Renal pelvis (tissue), 4 donors: ENCODE results near the gene ANO4. TPM values are rescaled to one million over a fixed set of nuclear protein-coding genes. Genes with fewer than 3 reads are reported as not detected.

Experiments used
- DNase-seq: peaks from one replicate; pipeline ENCODE4 v3.0.0-alpha.2; 2013
- polyA plus RNA-seq, 3 donors: library from polyadenylated mRNA; unstranded; fragments of 120-200 nt; gene quantifications; one replicate each; pipeline ENCODE4 v1.2.1, GENCODE V29; 2013; ENCODE audit not compliant: insufficient read length in 3 of 3

The ANO4 gene
- polyA plus RNA-seq, 3 donors, result 1.3 to 1.7 (median 1.5) TPM

DNA sequence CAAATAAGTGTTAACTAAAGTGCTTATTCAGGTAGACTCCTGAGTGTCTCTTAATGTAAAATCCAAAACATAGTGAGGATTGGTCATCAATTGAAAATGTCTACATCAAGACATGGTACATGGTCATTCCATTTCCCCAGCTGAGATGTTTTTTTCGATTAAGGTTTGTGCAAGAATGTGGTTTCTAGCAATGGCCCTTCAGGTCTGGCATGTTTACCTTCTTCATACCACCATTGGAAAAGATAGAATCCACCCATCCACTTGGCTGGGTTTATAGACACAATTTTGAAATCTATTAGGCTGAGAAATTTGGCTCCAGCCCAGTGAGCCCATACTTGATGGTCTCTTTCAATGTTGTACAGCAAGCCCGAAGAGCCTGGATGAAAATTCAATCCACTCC is 145.9 kb downstream of the ANO4 start:
- no peak for DNase-seq

DNA sequence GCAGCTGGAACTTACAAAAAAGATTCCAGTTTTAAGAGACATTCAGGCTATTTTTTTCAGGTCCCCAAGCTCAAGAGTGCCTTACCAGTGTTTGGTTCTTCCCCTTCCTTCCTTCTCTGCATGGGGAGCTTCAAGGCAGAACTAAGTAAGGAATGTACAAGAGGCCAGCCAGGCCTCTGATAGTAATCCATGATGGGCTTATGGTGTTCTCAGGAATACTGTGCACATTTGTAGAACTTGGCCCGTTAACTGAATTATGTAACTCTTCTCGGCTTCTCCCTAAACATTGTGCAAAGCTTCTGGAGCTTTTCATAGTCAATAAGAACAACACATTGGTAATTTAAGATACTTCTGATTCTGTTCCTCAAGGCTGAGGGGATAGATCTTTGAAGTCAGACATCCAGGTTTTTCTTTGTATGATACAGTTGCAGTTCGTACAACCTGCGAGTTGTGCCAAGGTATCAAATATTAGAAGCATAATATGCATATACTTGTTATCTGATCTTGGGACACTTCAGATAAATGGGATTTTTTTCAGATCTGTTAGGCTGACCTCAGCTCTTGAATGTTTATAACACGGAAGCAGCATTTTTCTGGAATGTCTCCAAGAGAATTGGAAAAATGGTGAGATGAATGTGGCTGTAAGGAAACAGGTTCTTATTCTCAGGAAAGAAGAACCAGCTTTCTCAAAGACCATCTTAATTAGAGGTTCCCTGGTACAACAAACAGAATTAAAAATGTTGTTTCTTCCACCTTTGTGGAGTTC is 148.6 kb downstream of the ANO4 start:
- no peak for DNase-seq

DNA sequence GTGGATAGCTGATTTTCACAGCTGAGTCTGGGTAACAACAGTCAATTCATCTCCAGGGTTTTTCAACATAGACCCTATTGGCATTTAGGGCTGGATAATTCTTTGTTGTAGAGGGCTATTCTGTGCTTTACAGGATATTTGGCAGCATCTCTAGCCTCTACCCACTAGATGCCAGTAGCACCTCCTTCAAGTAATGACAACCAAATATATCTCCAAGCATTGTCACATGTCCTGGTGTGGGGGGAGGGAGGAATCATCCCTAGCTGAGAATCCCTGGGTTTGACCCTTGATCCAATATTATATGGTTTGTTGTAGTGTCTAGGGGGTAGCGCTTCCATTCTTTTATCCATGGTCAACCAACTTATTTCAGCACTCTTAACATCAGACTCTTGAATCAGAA is 157.2 kb downstream of the ANO4 start:
- DNase-seq, result no peak

DNA sequence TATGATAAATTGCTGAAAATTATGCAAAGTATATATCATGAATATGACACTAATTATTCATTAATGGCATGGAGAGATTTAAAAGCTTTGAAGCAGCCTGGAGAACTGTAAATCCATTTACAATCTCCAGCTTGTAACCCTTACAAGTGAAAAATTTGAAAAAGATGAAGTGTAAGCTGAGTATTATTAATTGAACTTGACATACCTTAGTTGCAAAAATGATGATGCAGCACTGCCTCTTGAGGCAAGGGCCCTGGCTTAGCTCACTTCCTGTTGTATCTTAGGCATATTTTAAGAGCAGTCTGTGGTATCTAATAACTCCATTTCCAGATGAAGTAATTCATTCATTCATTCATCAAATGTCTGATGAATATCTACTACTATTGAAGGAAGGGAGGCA is 158.6 kb downstream of the ANO4 start:
- no peak for DNase-seq

GRCh38 chr12:100953677-100954076 is 159.1 kb downstream of the ANO4 start:
- DNase-seq, result no peak

- no peak for DNase-seq
Measured at GRCh38 chr12:100954118-100954517, 159.5 kb downstream of the ANO4 start.

- no peak for DNase-seq
Measured at GRCh38 chr12:100955139-100955538, 160.6 kb downstream of the ANO4 start.

- no peak for DNase-seq
Measured at GRCh38 chr12:100956311-100956852, 161.8 kb downstream of the ANO4 start.

GRCh38 chr12:100959481-100959880 is 164.9 kb downstream of the ANO4 start:
- DNase-seq, result no peak

GRCh38 chr12:100962086-100962712 is 167.6 kb downstream of the ANO4 start:
- DNase-seq, result no peak

DNA sequence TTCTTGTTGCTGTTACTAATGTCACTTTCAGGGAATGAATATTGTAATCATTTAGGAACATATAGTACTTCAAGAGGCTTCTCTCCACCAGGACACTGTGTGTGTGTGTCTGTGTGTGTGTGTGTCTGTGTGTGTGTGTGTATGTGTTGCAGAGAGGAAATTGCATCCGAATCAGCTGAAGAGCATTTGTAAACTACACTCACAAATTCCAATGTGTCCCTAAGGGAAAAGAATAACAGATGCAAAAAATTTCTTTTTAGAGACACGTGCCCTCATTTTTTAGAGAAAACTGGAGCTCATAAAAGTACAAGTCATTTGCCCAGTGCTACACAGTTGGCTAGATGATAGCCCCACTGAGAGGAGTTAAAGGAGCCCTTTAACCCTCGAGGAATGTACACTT is 168.8 kb downstream of the ANO4 start:
- no peak for DNase-seq

DNA sequence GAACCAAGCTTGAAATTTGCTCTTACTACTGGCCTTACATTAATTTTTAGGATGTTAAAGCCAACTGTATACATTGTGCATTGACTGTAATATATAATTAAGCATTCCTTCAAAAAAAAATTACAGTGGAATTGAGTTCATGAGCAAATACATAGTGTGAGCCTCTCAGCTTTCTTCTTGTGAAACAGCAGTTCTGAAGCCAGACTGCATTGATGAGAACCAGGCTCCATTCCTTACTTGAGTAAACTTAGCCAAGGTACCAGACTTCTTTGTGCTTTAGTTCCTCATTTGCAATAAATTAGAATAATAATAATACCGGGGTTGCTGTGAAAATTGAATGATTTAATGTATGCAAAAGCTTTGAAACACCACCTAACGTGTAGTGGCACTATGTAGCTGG is 169.5 kb downstream of the ANO4 start:
- DNase-seq, result no peak

DNA sequence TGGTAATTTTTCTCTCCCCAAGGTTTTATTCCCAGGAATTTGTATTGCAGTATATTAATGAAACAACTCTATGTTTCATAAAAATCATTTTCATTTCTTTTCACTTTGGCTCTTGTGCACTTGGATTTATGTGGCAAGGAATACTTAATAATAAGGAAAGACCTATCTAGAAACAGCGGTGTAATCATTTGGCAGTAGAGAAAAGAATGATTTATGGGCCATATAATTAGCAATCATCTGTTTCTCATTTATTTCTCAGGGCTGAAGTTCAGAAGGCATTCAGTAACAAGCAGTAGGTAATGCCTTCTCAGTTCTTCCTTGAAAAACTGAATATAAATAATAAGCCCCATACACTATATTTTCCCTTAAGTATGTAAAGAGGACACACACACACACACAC is 172.6 kb downstream of the ANO4 start:
- DNase-seq, result no peak

- no peak for DNase-seq
Measured at GRCh38 chr12:100970894-100971293, 176.3 kb downstream of the ANO4 start.

DNA sequence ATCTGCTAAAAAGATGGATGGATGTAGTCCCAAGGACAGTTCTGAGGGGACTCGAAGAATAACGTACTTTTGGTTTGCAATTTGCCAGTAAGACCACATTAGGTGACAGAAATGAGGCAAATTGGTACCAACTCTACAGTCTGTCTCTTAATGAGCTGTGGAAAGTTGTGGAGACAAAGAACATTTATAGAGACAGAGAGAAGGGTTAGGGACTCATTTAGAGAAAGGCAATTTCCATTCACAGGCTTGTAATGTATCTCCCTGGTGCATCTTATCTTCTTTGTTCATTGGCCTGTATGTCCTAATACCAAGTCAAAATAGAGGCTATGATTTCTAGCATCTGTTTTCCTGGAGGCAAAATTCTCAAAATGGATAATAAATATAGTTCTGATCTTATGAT is 177.5 kb downstream of the ANO4 start:
- no peak for DNase-seq

GRCh38 chr12:100974341-100974740 is 179.8 kb downstream of the ANO4 start:
- no peak for DNase-seq

GRCh38 chr12:100974747-100975146 is 180.2 kb downstream of the ANO4 start:
- no peak for DNase-seq

DNA sequence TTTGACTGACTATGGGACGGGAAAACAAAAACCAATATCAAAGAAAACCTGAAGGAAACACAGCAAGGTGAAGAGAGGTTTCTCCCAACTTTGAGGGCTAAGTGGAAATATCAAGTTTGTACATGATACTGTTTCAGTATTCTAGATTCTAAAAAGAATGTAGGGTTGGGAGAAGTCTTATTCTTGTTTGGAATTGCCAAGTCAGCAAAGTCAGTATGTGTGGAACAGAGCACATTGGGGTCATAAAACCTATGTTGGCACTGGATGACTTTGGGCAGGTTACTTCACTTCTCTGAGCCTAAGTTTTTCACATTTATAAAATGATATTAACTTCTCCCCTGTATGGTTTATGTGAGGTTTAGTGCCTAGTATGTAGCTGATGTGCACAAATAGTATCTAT is 182.2 kb downstream of the ANO4 start:
- DNase-seq, result no peak

GRCh38 chr12:100980856-100981255 is 186.3 kb downstream of the ANO4 start:
- no peak for DNase-seq

GRCh38 chr12:100982511-100983183 is 188.1 kb downstream of the ANO4 start:
- DNase-seq, result no peak

DNA sequence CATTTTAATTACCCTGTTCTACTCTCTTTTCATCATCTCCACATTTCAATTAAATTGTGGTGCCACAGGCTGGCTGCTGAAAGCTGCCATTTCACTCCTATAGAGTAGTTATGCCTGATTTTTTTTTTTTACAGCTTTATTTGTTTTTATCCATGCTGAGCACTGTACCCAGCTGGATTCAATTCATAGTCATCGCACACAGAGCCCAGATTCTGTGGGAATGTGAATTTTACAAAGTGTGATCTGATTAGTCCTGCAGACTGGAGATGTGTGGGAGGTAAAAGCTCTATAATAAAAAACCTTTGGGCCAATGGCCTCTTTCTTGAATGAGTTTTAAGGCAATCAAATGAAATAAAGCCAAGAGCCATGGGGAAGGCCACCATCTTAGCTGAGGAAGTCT is 190.2 kb downstream of the ANO4 start:
- no peak for DNase-seq

DNA sequence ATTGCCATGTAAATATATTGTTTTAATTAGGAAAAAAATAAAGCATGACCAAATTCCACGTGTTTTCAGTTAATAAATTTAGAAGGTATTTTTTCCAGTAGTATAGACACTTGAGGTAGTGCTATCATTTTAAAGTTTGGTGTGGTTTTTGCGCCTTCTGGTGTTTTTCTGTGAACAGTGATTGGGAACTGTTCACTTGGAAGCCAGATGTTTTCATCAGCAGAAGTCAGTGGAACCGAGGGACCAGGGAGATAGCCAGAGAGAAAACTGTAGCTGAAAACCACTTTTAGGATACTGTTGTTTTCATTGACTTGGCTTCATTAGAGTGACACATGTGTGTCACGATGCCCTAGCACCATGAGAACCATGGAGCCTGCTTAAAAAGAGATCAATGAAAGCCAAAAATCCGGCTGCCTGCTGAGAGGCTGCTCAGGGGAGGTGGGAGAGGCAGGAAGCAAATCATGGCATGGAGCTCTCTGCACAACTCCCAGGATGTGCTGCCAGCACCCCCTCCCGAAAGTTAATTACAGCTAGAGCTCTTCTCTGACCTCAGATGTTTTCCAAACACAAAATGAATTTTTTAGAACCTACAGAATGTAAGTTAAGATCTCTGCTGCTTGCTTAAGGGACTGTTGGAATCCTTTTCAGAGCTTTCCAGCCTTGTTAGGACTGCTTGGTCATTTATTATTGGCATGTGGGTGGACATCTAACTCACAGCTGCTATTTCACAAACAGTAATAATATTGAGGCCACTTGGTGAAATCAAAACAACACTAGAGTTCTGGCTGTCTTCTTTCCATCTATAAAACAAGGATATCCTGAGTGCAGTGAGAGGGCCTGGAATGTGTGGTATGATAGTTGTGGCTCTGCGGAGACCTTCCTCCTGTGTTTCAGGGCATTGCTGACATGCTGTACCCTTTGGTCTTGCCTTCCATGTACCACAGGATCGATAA is 192.3 kb downstream of the ANO4 start:
- DNase-seq, result no peak
